HCT116 (cell line): ENCODE measurements around the gene LRRC74A. TPM values are rescaled to one million over a fixed set of nuclear protein-coding genes. Genes with fewer than 3 reads are reported as not detected.
A peak's percentile ranks its signal among the peaks of the same experiment; 100 is the strongest.

Experiments
- ATAC-seq: fragments of 200-7000 bp; cut with Tn5 transposase; 2 replicates; pipeline ENCODE4 v1.9.1; 2020; ENCODE audit warnings: mild to moderate bottlenecking, moderate library complexity
- BruUV-seq: library from RNA; stranded (reverse); fragments of 400-500 nt; replicated peaks from 2 replicates; lab custom pipeline; 2021; lab: Mats Ljungman, UMichigan
- CTCF ChIA-PET: fragments of 300-600 bp; sonication (Branson Sonifier 250); formaldehyde crosslinking; loops from one replicate; lab custom pipeline; 2021; ENCODE audit warnings: antibody characterized with exemption; lab: Charles Lee
- POLR2A ChIA-PET: fragments of 300-600, 350-600 bp; sonication (Branson Sonifier 250); formaldehyde crosslinking; loops from one replicate; lab custom pipeline; 2021; ENCODE audit warnings: antibody characterized with exemption; lab: Charles Lee
- RAD21 ChIA-PET, 2 experiments: fragments of 300-600 bp; sonication (Branson Sonifier 250); formaldehyde crosslinking; loops; one replicate each; lab custom pipeline; 2023; ENCODE audit warnings: low total read pairs in 2 of 2; ENCODE audit not compliant: uncharacterized antibody in 2 of 2, unreplicated experiment in 2 of 2, low non-redundant PET in 1 of 2; lab: Charles Lee
- DNase-seq: peaks from one replicate; pipeline ENCODE4 v3.0.0-alpha.2; 2010; ENCODE audit warnings: low read depth, low spot score
- H2AFZ ChIP-seq: fragments of 200-600 bp; shearing (Covaris generic), sonication (generic); 2 replicates; pipeline ENCODE4 v1.6.1; 2017; ENCODE audit warnings: low read depth, mixed run types, mixed read lengths, antibody characterized with exemption, low read length; ENCODE audit not compliant: poor library complexity, severe bottlenecking
- H3K27ac ChIP-seq: 2 replicates; pipeline ENCODE4 v1.5.1; 2012; ENCODE audit warnings: low read depth, low read length
- H3K27me3 ChIP-seq: fragments of 200-600 bp; sonication (generic); 2 replicates; pipeline ENCODE4 v1.6.1; 2016; ENCODE audit warnings: mixed run types, low read length, mixed read lengths; ENCODE audit not compliant: insufficient read depth
- H3K36me3 ChIP-seq, 2 experiments: fragments of 200-500 bp in 1 of 2; fragments of 200-600 bp in 1 of 2; sonication (Bioruptor generic) in 1 of 2; sonication (generic) in 1 of 2; 2 replicates each; pipeline versions ENCODE4 v1.5.1 to v1.6.1; 2014 to 2016; ENCODE audit warnings: low read length in 2 of 2, inconsistent platforms in 1 of 2, mixed read lengths in 1 of 2, mixed run types in 1 of 2; ENCODE audit not compliant: insufficient read depth in 2 of 2, control insufficient read depth in 1 of 2
- H3K4me1 ChIP-seq, 2 experiments: fragments of 200-600 bp in 1 of 2; sonication (generic) in 1 of 2; 2 replicates each; pipeline versions ENCODE4 v1.5.1 to v1.6.1; 2012 to 2017; ENCODE audit warnings: low read length in 2 of 2, inconsistent platforms in 1 of 2, mild to moderate bottlenecking in 1 of 2, mixed read lengths in 1 of 2, mixed run types in 1 of 2, moderate library complexity in 1 of 2; ENCODE audit not compliant: insufficient read depth in 2 of 2, control insufficient read depth in 1 of 2
- H3K4me2 ChIP-seq: fragments of 200-600 bp; sonication (generic); 2 replicates; pipeline ENCODE4 v1.6.1; 2017; ENCODE audit warnings: mixed run types, low read length, mixed read lengths
- H3K4me3 ChIP-seq, 2 experiments: fragments of 200-600 bp in 1 of 2; sonication (generic) in 1 of 2; replicated peaks in 1 of 2; 2 replicates each; pipeline ENCODE4 v1.5.1; 2011 to 2016; ENCODE audit warnings: low read length in 2 of 2, control low read depth in 1 of 2, low read depth in 1 of 2, mild to moderate bottlenecking in 1 of 2, mixed read lengths in 1 of 2, mixed run types in 1 of 2
- H3K79me2 ChIP-seq: fragments of 200-600 bp; sonication (generic); 2 replicates; pipeline ENCODE4 v1.6.1; 2017; ENCODE audit warnings: mild to moderate bottlenecking, mixed run types, low read length, moderate library complexity, mixed read lengths; ENCODE audit not compliant: insufficient read depth
- H3K9ac ChIP-seq: fragments of 200-600 bp; sonication (generic); 2 replicates; pipeline ENCODE4 v1.6.1; 2016; ENCODE audit warnings: low read length, mixed read lengths
- H3K9me2 ChIP-seq: fragments of 200-600 bp; sonication (generic), shearing (Covaris generic); 2 replicates; pipeline ENCODE4 v1.6.1; 2017; ENCODE audit warnings: mixed run types, mild to moderate bottlenecking, moderate library complexity; ENCODE audit not compliant: insufficient read depth
- H3K9me3 ChIP-seq, 2 experiments: fragments of 200-500 bp in 1 of 2; fragments of 200-600 bp in 1 of 2; sonication (Bioruptor generic) in 1 of 2; sonication (generic) in 1 of 2; 2 replicates each; pipeline ENCODE4 v1.6.1; 2014 to 2017; ENCODE audit warnings: low read length in 2 of 2, mixed read lengths in 2 of 2, inconsistent platforms in 1 of 2, low read depth in 1 of 2, mild to moderate bottlenecking in 1 of 2, mixed run types in 1 of 2, moderate library complexity in 1 of 2; ENCODE audit not compliant: control insufficient read depth in 1 of 2, insufficient read depth in 1 of 2
- H4K20me1 ChIP-seq: fragments of 200-600 bp; sonication (generic), shearing (Covaris generic); 2 replicates; pipeline ENCODE4 v1.6.1; 2017; ENCODE audit warnings: mixed run types, mild to moderate bottlenecking, moderate library complexity; ENCODE audit not compliant: insufficient read depth
- CBX3 ChIP-seq: IDR thresholded peaks from 2 replicates; pipeline ENCODE4 v1.6.1; 2012; ENCODE audit warnings: low read depth
- EZH2 ChIP-seq: fragments of 200-600 bp; sonication (generic); IDR thresholded peaks from 2 replicates; pipeline ENCODE4 v1.6.1; 2017; ENCODE audit warnings: antibody characterized with exemption, mixed run types
- EZH2phosphoT487 ChIP-seq: fragments of 200-600 bp; IDR thresholded peaks from 2 replicates; pipeline ENCODE4 v1.6.1; 2018; ENCODE audit warnings: antibody characterized with exemption, borderline replicate concordance
- POLR2AphosphoS5 ChIP-seq: IDR thresholded peaks from 2 replicates; pipeline ENCODE4 v1.6.1; 2011; ENCODE audit warnings: mild to moderate bottlenecking, low read depth, low read length, moderate library complexity
- RAD21 ChIP-seq: IDR thresholded peaks from 2 replicates; pipeline ENCODE4 v1.6.1; 2012; ENCODE audit warnings: low read depth, mild to moderate bottlenecking
- SIN3A ChIP-seq: IDR thresholded peaks from 2 replicates; pipeline ENCODE4 v1.6.1; 2012; ENCODE audit warnings: low read depth
- SRF ChIP-seq: IDR thresholded peaks from 2 replicates; pipeline ENCODE4 v1.6.1; 2012; ENCODE audit warnings: low read depth
- ZFX ChIP-seq: fragments of 450-650 bp; IDR thresholded peaks from 2 replicates; pipeline ENCODE4 v1.6.1; 2017
- ZNF274 ChIP-seq: fragments of 200-500 bp; sonication (Bioruptor generic); IDR thresholded peaks from 2 replicates; pipeline ENCODE4 v1.6.1; 2014; ENCODE audit warnings: mild to moderate bottlenecking, low read depth, low read length, inconsistent platforms
- intact Hi-C: fragments of 100-400 bp; cut with micrococcal nuclease; formaldehyde crosslinking; loops from 2 replicates; pipeline ENCODE4 v1.10.0; 2022
- total RNA-seq: library from RNA; stranded (reverse); gene quantifications from one replicate; pipeline ENCODE4 v1.2.1, GENCODE V29; 2021; ENCODE audit not compliant: unreplicated experiment
- TF ChIP-seq, protein P1 (sequence below), 3 experiments: fragments of 200-600 bp in 1 of 3; sonication (generic) in 1 of 3; IDR thresholded peaks in 2 of 3; conservative IDR thresholded peaks in 1 of 3; 2 replicates each; pipeline ENCODE4 v1.5.1; 2012 to 2017; ENCODE audit warnings: low read depth in 2 of 3, low read length in 2 of 3, antibody characterized with exemption in 1 of 3, borderline replicate concordance in 1 of 3, control low read depth in 1 of 3, mild to moderate bottlenecking in 1 of 3, mixed read lengths in 1 of 3, mixed run types in 1 of 3, moderate library complexity in 1 of 3; ENCODE audit not compliant: insufficient read depth in 1 of 3
- TF ChIP-seq, protein P2 (sequence below): IDR thresholded peaks from 2 replicates; pipeline ENCODE4 v1.6.1; 2011; ENCODE audit warnings: mild to moderate bottlenecking, low read length, moderate library complexity; ENCODE audit not compliant: insufficient replicate concordance; ENCODE audit errors: extremely low read depth

Gene LRRC74A
- total RNA-seq, 1 experiment from 2014 or later = not detected

DNA sequence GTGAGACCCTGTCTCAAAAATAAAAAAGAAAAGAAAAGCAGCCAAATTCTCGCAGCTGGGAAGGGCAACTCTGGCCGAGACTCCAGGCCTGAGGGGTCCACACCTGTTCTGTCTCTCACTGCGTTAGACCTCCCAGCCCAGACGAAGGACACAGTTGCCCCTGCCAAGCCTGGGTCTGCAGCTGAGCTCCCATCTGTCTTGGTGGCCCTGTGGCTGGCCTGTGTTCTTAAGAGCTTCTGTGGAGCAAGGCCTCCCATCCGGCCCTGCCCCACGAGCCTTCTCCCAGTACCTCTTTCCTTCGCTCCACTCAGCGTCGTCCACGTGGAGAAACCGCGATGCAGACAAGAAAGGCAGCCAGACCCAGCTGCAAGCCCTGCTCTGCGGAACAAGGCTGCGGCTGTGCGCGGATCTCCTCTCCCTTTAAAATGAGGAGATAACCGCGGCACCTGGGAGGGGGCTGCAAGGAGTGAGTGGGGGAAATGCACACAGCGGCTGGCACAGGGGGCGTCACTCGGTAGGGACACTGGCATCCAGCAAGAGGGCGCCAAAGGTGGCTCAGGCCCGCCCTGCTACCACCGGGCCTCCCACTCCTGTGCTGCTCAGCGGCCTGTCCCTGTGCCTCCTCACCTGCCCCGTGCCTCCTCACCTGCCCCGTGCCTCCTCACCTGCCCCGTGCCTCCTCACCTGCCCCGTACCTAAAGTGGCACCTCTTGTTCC lies 42.4 kb downstream of the LRRC74A start:
- Histone ChIP-seq H3K36me3 (no peaks in the 10 kb centered on the region), H3K4me2 (no peak overlapping the region), H2AFZ (no peak overlapping the region), H3K4me1 (no peaks in the 10 kb centered on the region), H3K9me3 (no peaks in the 10 kb centered on the region), H4K20me1 (no peaks in the 10 kb centered on the region), H3K9me2 (no peaks in the 10 kb centered on the region), H3K27ac (no peak overlapping the region), H3K27me3 (no peaks in the 10 kb centered on the region), H3K9ac (no peak overlapping the region), H3K79me2 (no peaks in the 10 kb centered on the region), H3K4me3 (no peak overlapping the region)
- ATAC-seq (0 out of 2 replicates have a peak, but pooled peaks have one; percentile 44), DNase-seq (no peak)
- TF ChIP-seq, protein P1, sequence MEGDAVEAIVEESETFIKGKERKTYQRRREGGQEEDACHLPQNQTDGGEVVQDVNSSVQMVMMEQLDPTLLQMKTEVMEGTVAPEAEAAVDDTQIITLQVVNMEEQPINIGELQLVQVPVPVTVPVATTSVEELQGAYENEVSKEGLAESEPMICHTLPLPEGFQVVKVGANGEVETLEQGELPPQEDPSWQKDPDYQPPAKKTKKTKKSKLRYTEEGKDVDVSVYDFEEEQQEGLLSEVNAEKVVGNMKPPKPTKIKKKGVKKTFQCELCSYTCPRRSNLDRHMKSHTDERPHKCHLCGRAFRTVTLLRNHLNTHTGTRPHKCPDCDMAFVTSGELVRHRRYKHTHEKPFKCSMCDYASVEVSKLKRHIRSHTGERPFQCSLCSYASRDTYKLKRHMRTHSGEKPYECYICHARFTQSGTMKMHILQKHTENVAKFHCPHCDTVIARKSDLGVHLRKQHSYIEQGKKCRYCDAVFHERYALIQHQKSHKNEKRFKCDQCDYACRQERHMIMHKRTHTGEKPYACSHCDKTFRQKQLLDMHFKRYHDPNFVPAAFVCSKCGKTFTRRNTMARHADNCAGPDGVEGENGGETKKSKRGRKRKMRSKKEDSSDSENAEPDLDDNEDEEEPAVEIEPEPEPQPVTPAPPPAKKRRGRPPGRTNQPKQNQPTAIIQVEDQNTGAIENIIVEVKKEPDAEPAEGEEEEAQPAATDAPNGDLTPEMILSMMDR (IDR thresholded peaks at IDR 0.05 in 2 of 3, conservative IDR thresholded peaks at IDR 0.05 in 1 of 3; ENCODE audit: borderline replicate concordance in 1 of 3, insufficient read depth in 1 of 3, low read depth in 2 of 3, low read length in 2 of 3) = peak in 1 of 3 experiments; percentile 11; a peak in 1 of 6 replicates
- no peak for TF ChIP-seq SIN3A
- intact Hi-C loops = no loop called here
- RAD21 ChIA-PET = no interaction called here
- POLR2A ChIA-PET = no interaction called here
- CTCF ChIA-PET = interaction anchor here (1.2 kb wide), 1 partner anchor 227 kb away, joined by 3 read pairs; no protein-coding TSS in a partner anchor
- no TSS peak for BruUV-seq

DNA sequence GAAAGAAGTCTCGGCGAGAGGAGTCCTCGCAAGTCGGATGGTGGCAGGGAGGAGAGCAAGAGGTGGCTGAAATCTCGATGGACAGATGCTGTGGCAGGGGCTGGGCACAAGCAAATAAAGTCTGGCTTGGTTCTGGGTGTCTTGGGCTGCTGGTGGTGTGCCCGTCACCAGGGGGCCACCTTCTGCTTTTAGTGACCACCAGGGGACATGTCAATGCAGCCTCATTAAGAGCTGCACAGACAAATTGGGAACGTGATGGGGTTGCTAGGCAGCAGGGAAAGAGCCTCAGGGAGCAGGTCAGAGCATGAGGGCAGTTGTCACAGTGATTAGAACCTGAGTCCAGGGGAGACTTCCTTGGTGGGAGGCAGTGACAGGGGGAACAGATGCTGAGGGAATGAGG lies 44.0 kb downstream of the LRRC74A start:
- RAD21 ChIA-PET = no interaction called here
- Histone ChIP-seq H3K27ac (no peak overlapping the region), H2AFZ (no peak overlapping the region), H3K79me2 (no peaks in the 10 kb centered on the region), H3K9me2 (no peaks in the 10 kb centered on the region), H3K4me1 (no peaks in the 10 kb centered on the region), H3K9ac (no peak overlapping the region), H3K4me3 (no peak overlapping the region), H3K9me3 (no peaks in the 10 kb centered on the region; a peak in 1 of 4 replicates), H4K20me1 (no peaks in the 10 kb centered on the region), H3K27me3 (no peaks in the 10 kb centered on the region), H3K4me2 (no peak overlapping the region), H3K36me3 (no peaks in the 10 kb centered on the region)
- POLR2A ChIA-PET = no interaction called here
- ATAC-seq (peak; percentile 74), DNase-seq (no peak)
- CTCF ChIA-PET = interaction anchor here (0.6 to 7.2 kb wide), 5 partner anchors 47 to 281 kb away, joined by 3 to 131 read pairs (median 4); partner anchors contain the start of gene CIPC
- intact Hi-C loops = loop anchor here (1.0 to 5.0 kb wide), 4 partner anchors 159 to 681 kb away; no protein-coding TSS in a partner anchor
- no TSS peak for BruUV-seq
- no peak for TF ChIP-seq ZNF274
- TF ChIP-seq SIN3A = no peak
- no peak for TF ChIP-seq POLR2AphosphoS5
- TF ChIP-seq, protein P2, sequence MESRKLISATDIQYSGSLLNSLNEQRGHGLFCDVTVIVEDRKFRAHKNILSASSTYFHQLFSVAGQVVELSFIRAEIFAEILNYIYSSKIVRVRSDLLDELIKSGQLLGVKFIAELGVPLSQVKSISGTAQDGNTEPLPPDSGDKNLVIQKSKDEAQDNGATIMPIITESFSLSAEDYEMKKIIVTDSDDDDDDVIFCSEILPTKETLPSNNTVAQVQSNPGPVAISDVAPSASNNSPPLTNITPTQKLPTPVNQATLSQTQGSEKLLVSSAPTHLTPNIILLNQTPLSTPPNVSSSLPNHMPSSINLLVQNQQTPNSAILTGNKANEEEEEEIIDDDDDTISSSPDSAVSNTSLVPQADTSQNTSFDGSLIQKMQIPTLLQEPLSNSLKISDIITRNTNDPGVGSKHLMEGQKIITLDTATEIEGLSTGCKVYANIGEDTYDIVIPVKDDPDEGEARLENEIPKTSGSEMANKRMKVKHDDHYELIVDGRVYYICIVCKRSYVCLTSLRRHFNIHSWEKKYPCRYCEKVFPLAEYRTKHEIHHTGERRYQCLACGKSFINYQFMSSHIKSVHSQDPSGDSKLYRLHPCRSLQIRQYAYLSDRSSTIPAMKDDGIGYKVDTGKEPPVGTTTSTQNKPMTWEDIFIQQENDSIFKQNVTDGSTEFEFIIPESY = no peak
- no peak for TF ChIP-seq EZH2phosphoT487
- TF ChIP-seq RAD21 = peak; percentile 39; the same call in 1 of the 2 replicates
- TF ChIP-seq, protein P1 (IDR thresholded peaks at IDR 0.05 in 2 of 3, conservative IDR thresholded peaks at IDR 0.05 in 1 of 3; ENCODE audit: borderline replicate concordance in 1 of 3, insufficient read depth in 1 of 3, low read depth in 2 of 3, low read length in 2 of 3) = peak; percentile 47 to 61 (median 49); a peak in 5 of 6 replicates
- no peak for TF ChIP-seq EZH2
- no peak for TF ChIP-seq SRF
- TF ChIP-seq CBX3 = no peak
- no peak for TF ChIP-seq ZFX
